HG03108 (cell line): ENCODE results near the gene KRTAP15-1.

Experiments
- ATAC-seq: cut with Tn5 transposase; IDR thresholded peaks from one replicate; pipeline ENCODE4 v1.9.1; 2021; ENCODE audit warnings: moderate library complexity; ENCODE audit not compliant: unreplicated experiment

The KRTAP15-1 gene

GRCh38 chr21:30439975-30440374 lies at the start of gene KRTAP15-1:
KRTAP15-1 (plus strand) TSS chr21:30440275; CDS start chr21:30440328, 53 bp downstream.
- no peak for ATAC-seq

GRCh38 chr21:30391492-30392025 lies 48.5 kb upstream of the KRTAP15-1 start:
- no peak for ATAC-seq

- ATAC-seq = no peak
These were observed 44.3 kb upstream of the KRTAP15-1 start, which contains the start of gene KRTAP13-1 for GRCh38 chr21:30395731-30396130. KRTAP13-1 (plus strand) TSS chr21:30396031; CDS start chr21:30396087, 56 bp downstream.

GRCh38 chr21:30408782-30409494 lies 31.1 kb upstream of the KRTAP15-1 start:
- ATAC-seq = no peak

GRCh38 chr21:30415993-30416392 lies 24.1 kb upstream of the KRTAP15-1 start:
- no peak for ATAC-seq

- no peak for ATAC-seq
These were observed 14.2 kb upstream of the KRTAP15-1 start, which contains the start of gene KRTAP13-3 for GRCh38 chr21:30425826-30426225. KRTAP13-3 (minus strand) TSS chr21:30425926; CDS start chr21:30425912, 14 bp downstream.

- no peak for ATAC-seq
These were observed 13.3 kb upstream of the KRTAP15-1 start for GRCh38 chr21:30426731-30427130.

- no peak for ATAC-seq
These were observed 9.9 kb upstream of the KRTAP15-1 start, which contains the start of gene KRTAP13-4 for GRCh38 chr21:30430170-30430655. KRTAP13-4 (plus strand) TSS chr21:30430220; CDS start chr21:30430276, 56 bp downstream.

- no peak for ATAC-seq
These were observed 5.9 kb upstream of the KRTAP15-1 start for GRCh38 chr21:30434033-30434631.

GRCh38 chr21:30437010-30437565 lies 3.0 kb upstream of the KRTAP15-1 start:
- no peak for ATAC-seq

GRCh38 chr21:30443226-30443625 lies 3.2 kb downstream of the KRTAP15-1 start:
- no peak for ATAC-seq

GRCh38 chr21:30444204-30444603 lies 4.1 kb downstream of the KRTAP15-1 start:
- no peak for ATAC-seq

GRCh38 chr21:30447056-30447455 lies 7.0 kb downstream of the KRTAP15-1 start:
- no peak for ATAC-seq

GRCh38 chr21:30448514-30448913 lies 8.4 kb downstream of the KRTAP15-1 start:
- ATAC-seq = no peak

- ATAC-seq = no peak
These were observed 23.6 kb downstream of the KRTAP15-1 start for GRCh38 chr21:30463713-30464112.

GRCh38 chr21:30468900-30469714 lies 29.0 kb downstream of the KRTAP15-1 start:
- no peak for ATAC-seq

- ATAC-seq = no peak
These were observed 37.9 kb downstream of the KRTAP15-1 start for GRCh38 chr21:30478004-30478403.

GRCh38 chr21:30479259-30479658 lies 39.2 kb downstream of the KRTAP15-1 start:
- ATAC-seq = no peak

- ATAC-seq = no peak
These were observed 40.1 kb downstream of the KRTAP15-1 start, which contains the start of gene KRTAP19-1 for GRCh38 chr21:30480145-30480544. KRTAP19-1 (minus strand) TSS chr21:30480367; CDS start chr21:30480317, 50 bp downstream.

GRCh38 chr21:30482130-30482529 lies 42.1 kb downstream of the KRTAP15-1 start:
- no peak for ATAC-seq
